HG02938 (cell line): ENCODE results near the gene ELOA2.
"Not testable (repeated sequence)": the region's sequence is repeated elsewhere in the genome, so short reads cannot be mapped to it uniquely, and the experiment has no call there.

ENCODE experiments used
- ATAC-seq: cut with Tn5 transposase; IDR thresholded peaks from one replicate; pipeline ENCODE4 v1.9.1; 2021; ENCODE audit warnings: mild to moderate bottlenecking, moderate library complexity; ENCODE audit not compliant: unreplicated experiment

The ELOA2 gene

GRCh38 chr18:47022821-47023220 is 12.6 kb downstream of the ELOA2 start:
- not testable (repeated sequence) for ATAC-seq

- ATAC-seq: not testable (repeated sequence)
Observed at GRCh38 chr18:47020757-47021156, 14.7 kb downstream of the ELOA2 start.

DNA sequence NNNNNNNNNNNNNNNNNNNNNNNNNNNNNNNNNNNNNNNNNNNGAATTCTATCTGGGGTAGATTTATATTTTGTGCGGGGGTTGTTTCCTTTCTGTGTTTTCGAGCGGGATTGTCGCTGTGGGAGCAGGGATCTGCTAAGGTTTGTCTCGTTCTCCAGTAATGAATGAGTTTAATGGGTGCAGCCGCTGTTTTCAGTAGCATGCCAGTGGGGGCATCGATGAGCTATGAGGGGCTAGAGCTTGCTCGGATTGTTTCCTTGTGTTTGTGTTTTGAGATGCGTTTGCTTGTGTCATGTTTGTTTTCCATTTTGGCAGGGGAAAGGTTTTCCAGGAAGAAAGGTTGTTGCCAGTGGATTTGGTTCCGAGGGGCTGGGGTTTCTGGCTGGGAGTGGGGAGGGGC is 15.6 kb downstream of the ELOA2 start:
- not testable (repeated sequence) for ATAC-seq
